ENCODE measurements around the gene CGGBP1.

CGGBP1 gene

DNA sequence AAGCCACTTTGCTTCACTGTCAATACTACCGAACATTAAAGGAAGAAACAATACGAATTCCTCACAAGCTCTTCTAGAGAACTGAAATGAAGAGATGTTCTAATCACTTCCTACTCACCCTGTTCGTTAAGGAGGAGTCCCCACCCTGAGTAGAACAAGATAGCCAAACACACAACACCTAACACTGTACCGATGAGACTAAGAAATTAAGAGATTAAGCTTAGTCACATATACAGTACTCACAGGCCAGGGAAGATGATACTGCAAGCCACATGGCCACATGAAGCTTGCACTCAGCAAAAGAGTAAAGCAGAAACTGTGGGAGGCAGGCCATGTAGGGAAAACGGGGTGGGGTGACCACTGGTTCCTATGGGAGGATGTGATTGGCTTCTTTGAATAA, 48.0 kb downstream of the CGGBP1 start:
- no peaks in the 10 kb centered on the region for H3K36me3 ChIP-seq (ENCODE audit: control insufficient read depth, insufficient read depth, low read length)
- no peaks in the 10 kb centered on the region for H3K27me3 ChIP-seq (ENCODE audit: control insufficient read depth, insufficient read depth, low read length)
- no peak overlapping the region for H3K9ac ChIP-seq (ENCODE audit: low read length)
- no peak overlapping the region for H3K4me3 ChIP-seq (ENCODE audit: low read depth, low read length)
- no peaks in the 10 kb centered on the region for H3K4me1 ChIP-seq (ENCODE audit: control insufficient read depth, insufficient read depth, low read length)
- H3K9me3 ChIP-seq (ENCODE audit: control insufficient read depth, insufficient read depth, low read depth, low read length) = 0 out of 2 replicates have a peak, but pooled peaks cover 4% of the 10 kb centered on the region
- H3K27ac ChIP-seq (ENCODE audit: low read depth, low read length) = no peak overlapping the region

DNA sequence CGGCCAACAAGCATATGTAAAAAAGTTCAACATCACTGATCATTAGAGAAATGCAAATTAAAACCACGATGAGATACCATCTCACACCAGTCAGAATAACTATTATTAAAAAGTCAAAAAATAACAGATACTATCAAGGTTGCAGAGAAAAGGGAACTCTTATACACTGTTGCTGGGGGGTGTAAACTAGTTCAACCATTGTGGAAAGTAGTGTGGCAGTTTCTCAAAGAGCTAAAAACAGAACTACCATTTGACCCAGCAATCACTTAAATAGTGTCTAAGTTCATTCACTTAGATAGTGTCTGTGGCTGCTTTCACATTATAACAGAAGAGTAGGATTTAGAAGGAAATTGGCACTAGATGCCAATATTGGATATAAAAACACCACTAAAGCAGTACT, 49.7 kb downstream of the CGGBP1 start:
- H3K36me3 ChIP-seq (ENCODE audit: control insufficient read depth, insufficient read depth, low read length) = no peaks in the 10 kb centered on the region
- no peak overlapping the region for H3K27ac ChIP-seq (ENCODE audit: low read depth, low read length)
- H3K4me1 ChIP-seq (ENCODE audit: control insufficient read depth, insufficient read depth, low read length) = no peaks in the 10 kb centered on the region
- no peaks in the 10 kb centered on the region for H3K27me3 ChIP-seq (ENCODE audit: control insufficient read depth, insufficient read depth, low read length)
- no peak overlapping the region for H3K9ac ChIP-seq (ENCODE audit: low read length)
- no peak overlapping the region for H3K4me3 ChIP-seq (ENCODE audit: low read depth, low read length)
- no peaks in the 10 kb centered on the region for H3K9me3 ChIP-seq (ENCODE audit: control insufficient read depth, insufficient read depth, low read depth, low read length)

GRCh38 chr3:88005066-88005465, 53.7 kb downstream of the CGGBP1 start:
- H3K4me1 ChIP-seq (ENCODE audit: control insufficient read depth, insufficient read depth, low read length) = no peaks in the 10 kb centered on the region
- H3K36me3 ChIP-seq (ENCODE audit: control insufficient read depth, insufficient read depth, low read length) = no peaks in the 10 kb centered on the region
- no peak overlapping the region for H3K27ac ChIP-seq (ENCODE audit: low read depth, low read length)
- H3K4me3 ChIP-seq (ENCODE audit: low read depth, low read length) = no peak overlapping the region
- H3K9ac ChIP-seq (ENCODE audit: low read length) = no peak overlapping the region
- no peaks in the 10 kb centered on the region for H3K9me3 ChIP-seq (ENCODE audit: control insufficient read depth, insufficient read depth, low read depth, low read length)
- H3K27me3 ChIP-seq (ENCODE audit: control insufficient read depth, insufficient read depth, low read length) = no peaks in the 10 kb centered on the region

DNA sequence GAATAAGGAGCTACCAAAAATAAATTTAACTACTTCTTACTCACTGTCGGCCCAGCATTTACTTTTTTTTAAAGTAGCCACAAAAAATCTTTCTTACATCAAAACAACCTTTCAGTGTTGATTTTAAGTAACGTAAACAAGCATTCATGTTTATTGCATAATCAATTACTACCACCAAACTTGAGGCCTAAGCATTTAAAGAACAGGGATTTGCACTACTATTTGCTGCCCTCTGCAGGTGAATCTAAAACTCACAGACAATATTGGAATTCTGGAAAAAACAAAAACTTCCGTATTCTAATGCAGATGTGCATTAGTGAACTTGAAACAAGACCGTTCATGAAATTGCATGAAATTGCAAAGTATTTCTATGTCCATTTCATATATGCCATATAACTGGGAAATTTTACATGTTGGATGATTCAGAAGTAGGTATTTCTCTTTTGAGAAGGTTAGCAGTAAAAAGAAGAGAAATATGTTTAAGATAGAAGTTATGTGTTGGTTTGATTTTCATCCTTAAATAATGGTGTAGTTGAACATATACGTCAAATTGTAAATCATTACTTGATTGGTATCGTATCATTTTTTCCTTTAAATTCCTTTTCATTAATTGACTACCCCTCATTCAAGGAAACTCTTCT, 55.6 kb downstream of the CGGBP1 start:
- Histone ChIP-seq H3K27ac (ENCODE audit: low read depth, low read length) (no peak overlapping the region), H3K4me1 (ENCODE audit: control insufficient read depth, insufficient read depth, low read length) (no peaks in the 10 kb centered on the region), H3K4me3 (ENCODE audit: low read depth, low read length) (no peak overlapping the region), H3K9me3 (ENCODE audit: control insufficient read depth, insufficient read depth, low read depth, low read length) (no peaks in the 10 kb centered on the region), H3K27me3 (ENCODE audit: control insufficient read depth, insufficient read depth, low read length) (no peaks in the 10 kb centered on the region), H3K36me3 (ENCODE audit: control insufficient read depth, insufficient read depth, low read length) (no peaks in the 10 kb centered on the region), H3K9ac (ENCODE audit: low read length) (no peak overlapping the region)

DNA sequence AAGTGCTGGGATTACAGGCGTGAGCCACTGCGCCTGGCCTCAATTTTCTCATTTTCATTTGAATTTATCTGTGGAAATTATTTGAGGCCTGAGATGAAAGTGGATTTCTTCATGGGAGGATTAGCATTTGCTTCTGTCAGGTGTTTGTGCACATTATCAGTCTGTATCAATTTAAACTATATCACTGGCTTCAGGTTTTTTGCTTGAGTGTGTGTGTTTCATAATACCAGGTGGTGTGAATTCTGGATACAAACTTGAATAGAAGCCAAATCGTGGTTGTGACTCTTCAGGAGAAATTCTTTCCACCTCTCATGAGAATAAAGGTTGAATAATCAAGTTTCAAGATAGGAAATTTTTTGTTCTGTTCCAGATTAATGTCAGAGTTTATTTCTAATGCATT, 56.4 kb downstream of the CGGBP1 start:
- no peak overlapping the region for H3K27ac ChIP-seq (ENCODE audit: low read depth, low read length)
- H3K27me3 ChIP-seq (ENCODE audit: control insufficient read depth, insufficient read depth, low read length) = no peaks in the 10 kb centered on the region
- H3K36me3 ChIP-seq (ENCODE audit: control insufficient read depth, insufficient read depth, low read length) = no peaks in the 10 kb centered on the region
- H3K4me3 ChIP-seq (ENCODE audit: low read depth, low read length) = no peak overlapping the region
- no peaks in the 10 kb centered on the region for H3K9me3 ChIP-seq (ENCODE audit: control insufficient read depth, insufficient read depth, low read depth, low read length)
- H3K4me1 ChIP-seq (ENCODE audit: control insufficient read depth, insufficient read depth, low read length) = no peaks in the 10 kb centered on the region
- H3K9ac ChIP-seq (ENCODE audit: low read length) = no peak overlapping the region
